Gastroesophageal sphincter (tissue), 4 donors: Measurements from ENCODE around the gene IL13. TPM values are rescaled to one million over a fixed set of nuclear protein-coding genes. Genes with fewer than 3 reads are reported as not detected.

Source experiments
- ATAC-seq: fragments of 150-250 bp; one replicate; pipeline ENCODE4 v1.9.1; 2016; ENCODE audit warnings: mild to moderate bottlenecking, moderate library complexity
- H3K27ac ChIP-seq, 4 donors: fragments of 200-600 bp; sonication (generic) in 3 of 4; 1 replicate in 3 of 4; 2 replicates in 1 of 4; pipeline ENCODE4 v1.5.1; 2016 to 2019
- H3K27me3 ChIP-seq: fragments of 200-600 bp; sonication (generic); one replicate; pipeline ENCODE4 v1.5.1; 2019
- H3K36me3 ChIP-seq, 2 donors: fragments of 200-600 bp; sonication (generic); one replicate each; pipeline ENCODE4 v1.5.1; 2019; ENCODE audit warnings: control low read depth in 1 of 2
- H3K4me1 ChIP-seq, 3 donors: fragments of 200-600 bp; sonication (generic); 1 replicate in 2 of 3; 2 replicates in 1 of 3; pipeline ENCODE4 v1.5.1; 2016 to 2019; ENCODE audit warnings: control low read depth in 2 of 3
- H3K4me3 ChIP-seq, 2 donors: fragments of 200-600 bp; sonication (generic); one replicate each; pipeline ENCODE4 v1.5.1; 2019; ENCODE audit warnings: mild to moderate bottlenecking in 1 of 2, moderate library complexity in 1 of 2
- H3K9me3 ChIP-seq, 3 donors: fragments of 200-600 bp; sonication (generic); one replicate each; pipeline ENCODE4 v1.5.1; 2017 to 2019; ENCODE audit warnings: control low read depth in 2 of 3
- EP300 ChIP-seq: sonication (generic); formaldehyde crosslinking; IDR thresholded peaks from one replicate; pipeline ENCODE4 v1.6.1; 2017; ENCODE audit warnings: antibody characterized with exemption, mild to moderate bottlenecking
- POLR2A ChIP-seq, 2 donors: fragments of 450-650 bp; IDR thresholded peaks; one replicate each; pipeline ENCODE4 v1.6.1; 2017; ENCODE audit warnings: antibody characterized with exemption in 2 of 2, mild to moderate bottlenecking in 2 of 2, moderate library complexity in 1 of 2
- POLR2AphosphoS5 ChIP-seq: sonication (generic); formaldehyde crosslinking; IDR thresholded peaks from one replicate; pipeline ENCODE4 v1.6.1; 2017; ENCODE audit warnings: antibody characterized with exemption
- WGBS, 2 donors: methylation state at CpG; one replicate each; pipeline ENCODE4 v1.1.5; 2018; ENCODE audit warnings: low coverage in 1 of 2; 5-methylcytosine and 5-hydroxymethylcytosine counted together
- total RNA-seq, 4 donors: library from RNA; depleted of rRNA; stranded (reverse); fragments of >200 nt; gene quantifications; one replicate each; pipeline ENCODE4 v1.1.0, GENCODE V29; 2016
- TF ChIP-seq, protein P1 (sequence below), 4 experiments: fragments of 200-600 bp in 2 of 4; fragments of 450-650 bp in 2 of 4; sonication (generic) in 1 of 4; IDR thresholded peaks; one replicate each; pipeline ENCODE4 v1.5.1; 2017 to 2019; ENCODE audit warnings: antibody characterized with exemption in 4 of 4, mild to moderate bottlenecking in 2 of 4, moderate library complexity in 2 of 4

Gene IL13
- not detected for total RNA-seq

DNA sequence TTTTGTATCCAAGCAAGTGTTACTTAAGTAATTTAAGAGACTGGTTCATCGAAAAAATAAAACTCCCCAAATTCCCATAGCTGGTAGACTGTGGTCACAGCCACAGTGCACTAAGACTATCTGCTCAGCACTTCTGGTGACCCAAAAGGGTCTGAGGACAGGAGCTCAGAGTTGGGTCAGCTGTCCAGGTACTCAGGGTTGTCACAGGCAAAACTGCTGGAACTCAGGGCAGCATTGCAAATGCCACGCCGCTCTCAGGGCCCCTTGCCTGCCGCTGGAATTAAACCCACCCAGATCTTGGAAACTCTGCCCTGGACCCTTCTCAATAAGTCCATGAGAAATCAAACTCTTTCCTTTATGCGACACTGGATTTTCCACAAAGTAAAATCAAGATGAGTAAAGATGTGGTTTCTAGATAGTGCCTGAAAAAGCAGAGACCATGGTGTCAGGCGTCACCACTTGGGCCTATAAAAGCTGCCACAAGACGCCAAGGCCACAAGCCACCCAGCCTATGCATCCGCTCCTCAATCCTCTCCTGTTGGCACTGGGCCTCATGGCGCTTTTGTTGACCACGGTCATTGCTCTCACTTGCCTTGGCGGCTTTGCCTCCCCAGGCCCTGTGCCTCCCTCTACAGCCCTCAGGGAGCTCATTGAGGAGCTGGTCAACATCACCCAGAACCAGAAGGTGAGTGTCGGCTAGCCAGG lies at the start of gene IL13:
TSS of gene IL13 (plus strand) at position 498 of the 705 bp plus-strand sequence. CDS start at position 512, 14 bp downstream.
- ATAC-seq, result no peak
- no peaks in the 10 kb centered on the region for H3K9me3 ChIP-seq
- peaks cover 0 to 15% (median 5%) of the 10 kb centered on the region in 3 donors for H3K4me1 ChIP-seq
- TF ChIP-seq EP300 (no peak), POLR2AphosphoS5 (no peak), POLR2A (IDR thresholded peaks at IDR 0.05) (no peak)
- TF ChIP-seq, protein P1, sequence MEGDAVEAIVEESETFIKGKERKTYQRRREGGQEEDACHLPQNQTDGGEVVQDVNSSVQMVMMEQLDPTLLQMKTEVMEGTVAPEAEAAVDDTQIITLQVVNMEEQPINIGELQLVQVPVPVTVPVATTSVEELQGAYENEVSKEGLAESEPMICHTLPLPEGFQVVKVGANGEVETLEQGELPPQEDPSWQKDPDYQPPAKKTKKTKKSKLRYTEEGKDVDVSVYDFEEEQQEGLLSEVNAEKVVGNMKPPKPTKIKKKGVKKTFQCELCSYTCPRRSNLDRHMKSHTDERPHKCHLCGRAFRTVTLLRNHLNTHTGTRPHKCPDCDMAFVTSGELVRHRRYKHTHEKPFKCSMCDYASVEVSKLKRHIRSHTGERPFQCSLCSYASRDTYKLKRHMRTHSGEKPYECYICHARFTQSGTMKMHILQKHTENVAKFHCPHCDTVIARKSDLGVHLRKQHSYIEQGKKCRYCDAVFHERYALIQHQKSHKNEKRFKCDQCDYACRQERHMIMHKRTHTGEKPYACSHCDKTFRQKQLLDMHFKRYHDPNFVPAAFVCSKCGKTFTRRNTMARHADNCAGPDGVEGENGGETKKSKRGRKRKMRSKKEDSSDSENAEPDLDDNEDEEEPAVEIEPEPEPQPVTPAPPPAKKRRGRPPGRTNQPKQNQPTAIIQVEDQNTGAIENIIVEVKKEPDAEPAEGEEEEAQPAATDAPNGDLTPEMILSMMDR (IDR thresholded peaks at IDR 0.05), result no peak
- no peak within 1 kb of the TSS for H3K27ac ChIP-seq
- H3K27me3 ChIP-seq, result peaks cover 52% of the 10 kb centered on the region
- WGBS, 2 donors, result 95 to 96% methylated on average over 6 to 7 of the region's 12 CpGs
- no peak within 1 kb of the TSS for H3K4me3 ChIP-seq
- no peaks in the 10 kb centered on the region for H3K36me3 ChIP-seq

DNA sequence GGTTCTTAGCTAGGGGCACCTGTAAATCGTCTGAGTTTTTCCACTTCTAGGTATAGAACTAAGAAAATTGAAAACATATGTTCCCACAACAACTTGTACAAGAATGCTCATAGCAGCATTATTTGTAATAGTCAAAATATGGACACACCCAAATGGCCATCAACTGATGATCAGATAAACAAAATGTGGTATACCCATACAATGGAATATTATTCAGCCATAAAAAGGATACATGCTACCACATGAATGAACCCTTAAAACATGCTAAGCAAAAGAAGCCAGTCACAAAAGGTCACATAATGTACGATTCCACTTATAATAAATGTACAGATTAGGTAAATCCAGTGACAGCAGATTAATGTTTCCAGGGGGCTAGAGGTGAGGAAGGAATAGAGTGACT lies 46.0 kb upstream of the IL13 start:
- TF ChIP-seq, protein P1 (IDR thresholded peaks at IDR 0.05), result no peak
- TF ChIP-seq POLR2AphosphoS5 (no peak), EP300 (no peak), POLR2A (IDR thresholded peaks at IDR 0.05) (no peak)
- peaks cover 3 to 94% of the 10 kb centered on the region in 2 donors for H3K36me3 ChIP-seq
- 88 to 90% methylated on average over 2 of the region's 2 CpGs for WGBS, 2 donors

DNA sequence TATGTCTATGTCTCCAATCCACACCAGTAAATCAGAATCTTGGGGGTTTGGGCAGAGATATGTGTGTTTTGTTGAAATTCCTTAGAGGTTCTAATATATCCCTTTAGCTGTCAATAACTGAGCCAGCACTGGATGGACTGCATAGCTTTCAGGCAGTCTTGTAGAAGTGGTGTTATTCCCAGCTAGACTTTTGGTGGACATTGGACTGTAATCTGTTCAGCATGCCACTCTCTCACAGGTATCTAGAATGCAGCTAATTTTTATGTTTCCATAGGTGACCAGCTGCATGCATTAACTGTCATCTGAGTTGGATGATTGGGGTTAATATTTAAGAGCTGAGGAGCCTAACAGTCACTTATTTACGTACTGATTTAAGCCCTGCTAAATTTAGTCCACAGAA lies 45.1 kb upstream of the IL13 start:
- no peak overlapping the region for H3K27ac ChIP-seq
- no peak for ATAC-seq
- H3K36me3 ChIP-seq, result peaks cover 6 to 98% of the 10 kb centered on the region in 2 donors
- H3K4me3 ChIP-seq, result no peak overlapping the region
- no peaks in the 10 kb centered on the region for H3K27me3 ChIP-seq
- TF ChIP-seq POLR2AphosphoS5 (no peak), POLR2A (IDR thresholded peaks at IDR 0.05) (no peak), EP300 (no peak)
- TF ChIP-seq, protein P1 (IDR thresholded peaks at IDR 0.05), result no peak
- WGBS, 2 donors, result 67 to 71% methylated on average over 1 of the region's 1 CpG
- no peaks in the 10 kb centered on the region for H3K4me1 ChIP-seq
- H3K9me3 ChIP-seq, result no peaks in the 10 kb centered on the region

More for the DNA sequence above, 46.0 kb upstream of the IL13 start:
- H3K27ac ChIP-seq, result no peak overlapping the region
- H3K27me3 ChIP-seq, result no peaks in the 10 kb centered on the region
- ATAC-seq, result no peak
- no peaks in the 10 kb centered on the region for H3K4me1 ChIP-seq
- no peaks in the 10 kb centered on the region for H3K9me3 ChIP-seq
- H3K4me3 ChIP-seq, result no peak overlapping the region

DNA sequence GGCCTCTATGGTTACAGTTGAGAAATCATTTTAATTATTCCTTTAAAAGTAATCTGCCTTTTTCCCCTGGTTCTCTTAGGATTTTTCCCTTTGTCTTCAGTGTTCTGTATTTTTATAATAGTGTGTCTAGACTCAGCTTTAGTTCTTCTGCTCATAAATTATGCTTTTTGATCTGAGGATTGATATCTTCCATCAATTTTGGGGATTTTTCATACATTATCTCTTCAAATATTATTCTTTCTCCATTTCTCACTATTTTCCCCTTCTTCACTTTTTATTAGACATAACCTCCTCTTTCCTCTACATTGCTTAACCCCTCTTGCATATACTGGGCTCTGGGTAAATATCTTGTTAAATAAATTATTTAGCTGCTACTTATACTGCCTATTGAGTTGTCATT lies 36.3 kb upstream of the IL13 start:
- Histone ChIP-seq H3K9me3 (no peaks in the 10 kb centered on the region), H3K4me3 (no peak overlapping the region), H3K4me1 (no peaks in the 10 kb centered on the region), H3K27ac (no peak overlapping the region), H3K36me3 (peaks cover 2 to 80% of the 10 kb centered on the region in 2 donors), H3K27me3 (no peaks in the 10 kb centered on the region)
- no peak for ATAC-seq
- TF ChIP-seq, protein P1 (IDR thresholded peaks at IDR 0.05), result no peak
- TF ChIP-seq POLR2AphosphoS5 (no peak), POLR2A (IDR thresholded peaks at IDR 0.05) (no peak), EP300 (no peak)

DNA sequence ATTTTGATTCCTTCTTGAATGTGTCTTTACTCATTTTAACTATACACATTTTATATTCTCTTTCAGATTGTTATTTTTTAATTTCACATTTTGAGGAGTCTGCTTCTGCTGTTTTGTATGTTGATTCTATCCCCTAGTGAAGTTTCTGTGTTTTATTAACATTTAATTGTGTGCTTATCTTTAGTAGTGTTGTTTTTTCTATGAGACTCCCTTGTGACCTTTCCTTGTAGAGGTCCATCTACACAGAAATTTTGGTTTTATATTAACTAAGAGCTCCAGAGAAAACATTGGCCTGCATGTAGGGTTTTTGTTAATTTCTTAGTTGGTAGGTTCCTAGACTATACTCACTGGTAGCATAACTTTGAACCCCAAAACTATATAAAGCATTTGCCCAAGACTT lies 35.4 kb upstream of the IL13 start:
- Histone ChIP-seq H3K36me3 (peaks cover 0 to 74% of the 10 kb centered on the region in 2 donors), H3K9me3 (no peaks in the 10 kb centered on the region), H3K27me3 (no peaks in the 10 kb centered on the region), H3K4me3 (no peak overlapping the region), H3K27ac (no peak overlapping the region), H3K4me1 (no peaks in the 10 kb centered on the region)
- TF ChIP-seq POLR2A (IDR thresholded peaks at IDR 0.05) (no peak), EP300 (no peak), POLR2AphosphoS5 (no peak)
- TF ChIP-seq, protein P1 (IDR thresholded peaks at IDR 0.05), result no peak
- ATAC-seq, result no peak
